ENCODE results near the gene MYRIP. TPM values are rescaled to one million over a fixed set of nuclear protein-coding genes. Genes with fewer than 3 reads are reported as not detected.
A peak's percentile ranks its signal among the peaks of the same experiment; 100 is the strongest.

Gene MYRIP
- total RNA-seq, 4 donors from 2014 or later: 1.6 to 7.1 (median 3.6) TPM

DNA sequence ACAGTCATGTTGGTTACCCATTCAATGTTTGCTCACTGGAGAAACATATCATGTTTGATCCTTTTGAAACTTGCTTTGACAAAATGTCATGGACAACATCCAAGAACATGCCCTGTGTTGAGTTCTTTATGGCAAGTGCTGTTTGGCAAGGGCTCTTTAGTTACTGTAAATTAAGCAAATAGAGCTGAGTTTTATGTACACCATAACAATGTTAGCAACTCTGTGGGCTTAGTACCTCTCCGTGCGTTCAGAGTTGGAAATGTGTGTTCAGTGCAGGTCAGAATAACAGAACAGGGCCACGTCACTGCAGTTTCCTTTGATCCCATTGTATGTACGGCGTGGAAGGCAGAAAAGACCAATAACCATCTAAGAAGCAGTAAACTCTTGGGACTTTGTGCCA lies 132.5 kb downstream of the MYRIP start:
- H3K9me3 ChIP-seq: no peaks in the 10 kb centered on the region
- no peaks in the 10 kb centered on the region for H3K36me3 ChIP-seq
- WGBS, 2 donors: 81 to 83% methylated on average over 5 of the region's 5 CpGs
- no peak for DNase-seq
- no peaks in the 10 kb centered on the region for H3K27me3 ChIP-seq
- H3K4me1 ChIP-seq: no peaks in the 10 kb centered on the region
- no peak overlapping the region for H3K4me3 ChIP-seq (replicated peaks in 1 of 3)
- H3K27ac ChIP-seq: no peak overlapping the region
- intact Hi-C loops (cut with DNase I): no loop called here
- TF ChIP-seq POLR2A (IDR thresholded peaks at IDR 0.05): no peak
- TF ChIP-seq, protein P1, sequence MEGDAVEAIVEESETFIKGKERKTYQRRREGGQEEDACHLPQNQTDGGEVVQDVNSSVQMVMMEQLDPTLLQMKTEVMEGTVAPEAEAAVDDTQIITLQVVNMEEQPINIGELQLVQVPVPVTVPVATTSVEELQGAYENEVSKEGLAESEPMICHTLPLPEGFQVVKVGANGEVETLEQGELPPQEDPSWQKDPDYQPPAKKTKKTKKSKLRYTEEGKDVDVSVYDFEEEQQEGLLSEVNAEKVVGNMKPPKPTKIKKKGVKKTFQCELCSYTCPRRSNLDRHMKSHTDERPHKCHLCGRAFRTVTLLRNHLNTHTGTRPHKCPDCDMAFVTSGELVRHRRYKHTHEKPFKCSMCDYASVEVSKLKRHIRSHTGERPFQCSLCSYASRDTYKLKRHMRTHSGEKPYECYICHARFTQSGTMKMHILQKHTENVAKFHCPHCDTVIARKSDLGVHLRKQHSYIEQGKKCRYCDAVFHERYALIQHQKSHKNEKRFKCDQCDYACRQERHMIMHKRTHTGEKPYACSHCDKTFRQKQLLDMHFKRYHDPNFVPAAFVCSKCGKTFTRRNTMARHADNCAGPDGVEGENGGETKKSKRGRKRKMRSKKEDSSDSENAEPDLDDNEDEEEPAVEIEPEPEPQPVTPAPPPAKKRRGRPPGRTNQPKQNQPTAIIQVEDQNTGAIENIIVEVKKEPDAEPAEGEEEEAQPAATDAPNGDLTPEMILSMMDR (IDR thresholded peaks at IDR 0.05): no peak

DNA sequence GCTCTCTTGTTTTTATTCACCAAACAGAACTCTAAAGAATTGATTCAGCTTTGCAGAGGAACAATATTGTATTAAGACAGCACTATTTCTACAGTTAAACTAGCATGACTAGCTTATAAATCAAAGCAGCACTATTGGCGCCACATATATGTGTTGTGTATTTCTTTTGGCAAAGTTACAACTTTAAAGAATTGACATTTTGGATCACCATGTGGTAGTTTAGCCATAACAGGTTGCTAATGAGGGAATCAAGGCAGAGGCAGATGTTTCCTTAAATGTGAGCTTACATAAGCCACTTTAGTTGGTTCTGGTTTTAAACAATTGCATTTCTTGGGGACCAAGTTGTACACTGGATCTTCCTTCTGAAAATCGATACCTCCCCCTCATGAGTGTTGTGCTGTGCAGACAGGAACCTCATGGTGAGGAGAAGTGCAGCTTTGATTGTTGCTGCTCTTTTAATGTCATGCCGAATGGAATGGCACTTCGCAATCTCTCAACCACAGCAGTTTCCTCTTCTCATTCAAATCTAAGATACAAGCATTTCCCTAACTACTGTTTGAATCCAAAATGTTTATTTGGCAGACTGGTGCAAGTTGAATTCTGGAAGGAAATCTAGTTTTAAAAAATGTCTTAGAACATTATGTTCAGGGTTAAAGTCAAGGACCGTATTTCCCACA lies 151.2 kb downstream of the MYRIP start:
- no peaks in the 10 kb centered on the region for H3K9me3 ChIP-seq
- H3K36me3 ChIP-seq: no peaks in the 10 kb centered on the region
- H3K27ac ChIP-seq: peak overlapping the region in 1 of 3 donors; percentile 42
- H3K4me1 ChIP-seq: peaks cover 4 to 6% of the 10 kb centered on the region in 2 donors
- no peaks in the 10 kb centered on the region for H3K27me3 ChIP-seq
- TF ChIP-seq POLR2A (IDR thresholded peaks at IDR 0.05): no peak
- TF ChIP-seq, protein P1 (IDR thresholded peaks at IDR 0.05): no peak
- no peak overlapping the region for H3K4me3 ChIP-seq (replicated peaks in 1 of 3)
- 34 to 40% methylated on average over 5 of the region's 5 CpGs for WGBS, 2 donors
- intact Hi-C loops (cut with DNase I): no loop called here
- peak; percentile 2 to 3 for DNase-seq

DNA sequence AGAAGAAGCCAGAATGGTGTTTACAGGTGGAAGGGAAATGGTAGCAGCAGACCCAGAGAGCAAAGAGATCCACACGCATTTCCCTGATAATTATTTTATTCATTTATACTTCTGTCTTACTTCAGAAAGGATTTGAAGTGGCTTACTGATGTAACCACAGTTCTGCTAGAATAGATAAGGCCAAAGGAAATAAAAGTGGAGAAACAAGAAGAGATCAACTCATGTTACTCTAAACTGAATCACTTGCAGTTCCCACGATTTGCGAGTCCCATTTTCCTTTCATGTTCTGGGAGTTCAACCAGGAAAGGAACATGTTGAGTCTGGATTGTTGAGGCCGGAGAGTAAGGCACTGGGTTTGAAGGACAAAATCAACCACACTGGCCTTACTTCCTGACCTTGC lies 151.8 kb downstream of the MYRIP start:
- intact Hi-C loops (cut with DNase I): no loop called here
- Histone ChIP-seq H3K4me3 (replicated peaks in 1 of 3) (no peak overlapping the region), H3K27ac (peak overlapping the region in 2 of 3 donors; percentile 42 to 53), H3K27me3 (no peaks in the 10 kb centered on the region), H3K9me3 (no peaks in the 10 kb centered on the region), H3K4me1 (peaks cover 4 to 6% of the 10 kb centered on the region in 2 donors), H3K36me3 (no peaks in the 10 kb centered on the region)
- TF ChIP-seq, protein P1 (IDR thresholded peaks at IDR 0.05): no peak
- no peak for TF ChIP-seq POLR2A (IDR thresholded peaks at IDR 0.05)
- no peak for DNase-seq
- 61 to 82% methylated on average over 4 of the region's 4 CpGs for WGBS, 2 donors

DNA sequence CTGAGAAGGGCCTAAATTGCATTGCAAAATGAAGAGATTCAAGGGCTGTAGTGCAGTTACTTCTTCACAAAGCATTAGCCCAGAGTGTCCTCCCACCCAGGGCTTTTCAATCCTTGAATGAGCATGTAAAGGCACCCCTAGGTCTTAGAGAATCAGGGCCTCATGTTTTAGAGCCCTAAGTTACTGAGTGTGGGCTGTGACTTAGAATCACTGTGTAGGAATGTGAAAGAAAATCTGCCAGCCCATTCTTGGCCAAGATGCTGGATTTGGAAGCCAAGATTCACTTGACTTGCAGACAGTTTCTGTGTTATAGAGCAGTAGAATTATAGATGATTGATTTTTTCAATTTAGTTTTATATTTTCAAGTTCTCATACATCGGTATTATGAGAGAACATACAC lies 153.2 kb downstream of the MYRIP start:
- Histone ChIP-seq H3K9me3 (no peaks in the 10 kb centered on the region), H3K4me3 (replicated peaks in 1 of 3) (no peak overlapping the region), H3K36me3 (no peaks in the 10 kb centered on the region), H3K4me1 (peaks cover 4 to 6% of the 10 kb centered on the region in 2 donors), H3K27ac (no peak overlapping the region), H3K27me3 (no peaks in the 10 kb centered on the region)
- DNase-seq: peak in 1 of 2 donors; percentile 2
- TF ChIP-seq, protein P1 (IDR thresholded peaks at IDR 0.05): no peak
- no peak for TF ChIP-seq POLR2A (IDR thresholded peaks at IDR 0.05)
- intact Hi-C loops (cut with DNase I): no loop called here
- 83 to 86% methylated on average over 1 of the region's 1 CpG for WGBS, 2 donors

DNA sequence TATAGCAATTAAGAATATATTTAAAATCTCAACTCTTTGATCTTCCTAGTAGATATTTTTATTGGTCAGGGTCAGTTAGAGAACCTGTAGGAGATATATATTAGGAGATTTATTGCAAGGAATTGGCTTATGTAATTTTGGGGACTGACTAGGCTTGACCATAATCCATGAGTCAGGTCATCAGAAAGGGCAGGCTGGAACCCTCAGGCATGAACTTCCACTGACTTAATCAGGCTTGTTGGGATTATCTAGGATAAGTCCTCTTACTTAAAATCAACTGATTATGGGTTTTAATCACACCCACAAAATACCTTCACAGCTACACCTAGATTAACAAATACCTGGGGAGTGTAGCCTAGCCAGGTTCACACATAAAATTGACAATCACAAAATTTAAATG lies 156.1 kb downstream of the MYRIP start:
- Histone ChIP-seq H3K27me3 (no peaks in the 10 kb centered on the region), H3K4me3 (replicated peaks in 1 of 3) (no peak overlapping the region), H3K9me3 (no peaks in the 10 kb centered on the region), H3K27ac (no peak overlapping the region), H3K4me1 (peaks cover 3 to 4% of the 10 kb centered on the region in 2 donors), H3K36me3 (no peaks in the 10 kb centered on the region)
- intact Hi-C loops (cut with DNase I): no loop called here
- no peak for TF ChIP-seq POLR2A (IDR thresholded peaks at IDR 0.05)
- TF ChIP-seq, protein P1 (IDR thresholded peaks at IDR 0.05): no peak
- no peak for DNase-seq

All from thyroid gland (tissue), 4 donors.